WERI-Rb-1 (cell line): ENCODE data around the gene HNRNPH3.
A peak's percentile ranks its signal among the peaks of the same experiment; 100 is the strongest.

Experiments
- DNase-seq: peaks from one replicate; pipeline ENCODE4 v3.0.0-alpha.2; 2020
- H3K27ac ChIP-seq: fragments of 250-450 bp; sonication (Bioruptor Pico); 2 replicates; pipeline ENCODE4 v1.5.1; 2020; ENCODE audit warnings: mild to moderate bottlenecking, moderate library complexity
- H3K27me3 ChIP-seq: fragments of 250-450 bp; sonication (Bioruptor Pico); 2 replicates; pipeline ENCODE4 v1.5.1; 2021; ENCODE audit warnings: mild to moderate bottlenecking, low read depth, moderate library complexity; ENCODE audit not compliant: insufficient read depth, severe bottlenecking
- H3K36me3 ChIP-seq: fragments of 250-450 bp; sonication (Bioruptor Pico); 2 replicates; pipeline ENCODE4 v1.5.1; 2020; ENCODE audit warnings: mild to moderate bottlenecking, moderate library complexity
- H3K4me3 ChIP-seq: 2 replicates; pipeline ENCODE4 v1.5.1; 2011; ENCODE audit warnings: low read depth, mild to moderate bottlenecking, control low read depth, low read length
- H3K9me3 ChIP-seq: fragments of 250-450 bp; sonication (Bioruptor Pico); 2 replicates; pipeline ENCODE4 v1.5.1; 2021; ENCODE audit warnings: mild to moderate bottlenecking, moderate library complexity; ENCODE audit not compliant: severe bottlenecking
- CTCF ChIP-seq: IDR thresholded peaks from 2 replicates; pipeline ENCODE4 v1.5.1; 2011; ENCODE audit warnings: low read depth, mild to moderate bottlenecking, control low read depth, inconsistent platforms, low read length

Gene HNRNPH3

GRCh38 chr10:68331455-68332258, at the start of gene HNRNPH3:
HNRNPH3 (plus strand) TSS chr10:68332064; CDS start chr10:68337222, 5,158 bp downstream.
- peak within 1 kb of the TSS; percentile 100 for H3K4me3 ChIP-seq
- H3K27ac ChIP-seq: peak within 1 kb of the TSS; percentile 100
- H3K9me3 ChIP-seq: no peaks in the 10 kb centered on the region
- no peak for TF ChIP-seq CTCF
- DNase-seq: peak; percentile 98
- H3K36me3 ChIP-seq: peaks cover 37% of the 10 kb centered on the region
- H3K27me3 ChIP-seq: no peaks in the 10 kb centered on the region

GRCh38 chr10:68284062-68285001, 47.5 kb upstream of the HNRNPH3 start:
- Histone ChIP-seq H3K9me3 (peaks cover 8% of the 10 kb centered on the region), H3K27me3 (no peaks in the 10 kb centered on the region), H3K36me3 (no peaks in the 10 kb centered on the region; the same call in 1 of the 2 replicates), H3K4me3 (no peak overlapping the region), H3K27ac (no peak overlapping the region)
- no peak for TF ChIP-seq CTCF
- no peak for DNase-seq

GRCh38 chr10:68288717-68289116, 43.1 kb upstream of the HNRNPH3 start:
- H3K27ac ChIP-seq: no peak overlapping the region
- no peak for DNase-seq
- H3K27me3 ChIP-seq: no peaks in the 10 kb centered on the region
- no peak for TF ChIP-seq CTCF
- no peaks in the 10 kb centered on the region for H3K36me3 ChIP-seq
- no peak overlapping the region for H3K4me3 ChIP-seq
- no peaks in the 10 kb centered on the region for H3K9me3 ChIP-seq

- TF ChIP-seq CTCF: no peak
- Histone ChIP-seq H3K4me3 (no peak overlapping the region), H3K36me3 (no peaks in the 10 kb centered on the region; the same call in 1 of the 2 replicates), H3K9me3 (no peaks in the 10 kb centered on the region), H3K27me3 (no peaks in the 10 kb centered on the region), H3K27ac (no peak overlapping the region)
- no peak for DNase-seq
These were observed 41.1 kb upstream of the HNRNPH3 start for GRCh38 chr10:68290736-68291135.

GRCh38 chr10:68296843-68297663, 34.8 kb upstream of the HNRNPH3 start:
- Histone ChIP-seq H3K9me3 (no peaks in the 10 kb centered on the region), H3K27ac (no peak overlapping the region), H3K27me3 (no peaks in the 10 kb centered on the region), H3K36me3 (no peaks in the 10 kb centered on the region; the same call in 1 of the 2 replicates), H3K4me3 (no peak overlapping the region)
- no peak for TF ChIP-seq CTCF
- DNase-seq: no peak
